ENCODE data around the gene RAB26.

- TF ChIP-seq CTCF (IDR thresholded peaks at IDR 0.05) (no peak), POLR2A (IDR thresholded peaks at IDR 0.05) (no peak)
These were observed 50.7 kb downstream of the RAB26 start for GRCh38 chr16:2199095-2199494.
